Aortic smooth muscle cell (primary cell): ENCODE measurements around the gene UBAC2. TPM values are rescaled to one million over a fixed set of nuclear protein-coding genes. Genes with fewer than 3 reads are reported as not detected.

ENCODE experiments used
- total RNA-seq: library from RNA; depleted of rRNA; stranded (reverse); fragments of >200 nt; gene quantifications from 2 replicates; pipeline ENCODE4 v1.2.3, GENCODE V29; 2014

The UBAC2 gene, protein sequence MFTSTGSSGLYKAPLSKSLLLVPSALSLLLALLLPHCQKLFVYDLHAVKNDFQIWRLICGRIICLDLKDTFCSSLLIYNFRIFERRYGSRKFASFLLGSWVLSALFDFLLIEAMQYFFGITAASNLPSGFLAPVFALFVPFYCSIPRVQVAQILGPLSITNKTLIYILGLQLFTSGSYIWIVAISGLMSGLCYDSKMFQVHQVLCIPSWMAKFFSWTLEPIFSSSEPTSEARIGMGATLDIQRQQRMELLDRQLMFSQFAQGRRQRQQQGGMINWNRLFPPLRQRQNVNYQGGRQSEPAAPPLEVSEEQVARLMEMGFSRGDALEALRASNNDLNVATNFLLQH
- total RNA-seq, result 22.9 and 29.3 TPM in 2 replicates

GRCh38 chr13:99200432-99201167, at the start of gene UBAC2:
TSS of gene UBAC2 (plus strand) at chr13:99200854. CDS start at chr13:99200909, 55 bp downstream.

DNA sequence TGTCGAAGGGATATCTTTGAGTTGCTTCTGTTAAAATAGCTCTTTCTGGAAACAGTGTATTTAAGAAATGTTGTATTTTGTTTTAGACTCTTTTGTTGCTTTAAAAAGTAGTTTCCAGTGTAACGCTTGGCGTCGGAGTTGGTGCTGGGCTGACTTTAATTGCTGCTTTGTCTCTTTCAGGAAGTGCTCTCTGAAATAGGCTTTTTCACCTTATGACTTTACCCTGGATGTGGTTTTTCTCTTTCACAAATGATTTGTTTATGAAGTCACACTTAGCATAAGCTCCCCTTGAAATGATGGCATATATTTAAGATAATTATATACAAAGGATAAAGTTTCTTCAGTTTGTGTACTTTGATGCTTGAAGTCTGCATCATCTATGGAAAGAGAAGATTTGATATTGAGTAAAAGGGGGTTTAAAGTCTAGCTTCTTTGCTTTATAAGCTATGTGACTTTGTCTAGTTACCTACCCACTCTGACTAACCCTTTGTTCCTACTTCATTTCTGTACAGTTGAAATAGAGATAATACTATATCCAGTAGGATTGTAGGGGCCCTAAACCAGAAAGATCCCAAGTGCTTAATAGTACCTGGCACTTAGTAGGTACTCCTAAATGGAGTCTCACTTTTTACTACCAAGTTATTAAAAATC, 57.7 kb downstream of the UBAC2 start, which contains the start of gene GPR18:
Gene GPR18 (minus strand): TSS at position 170 of the 651 bp plus-strand sequence. CDS start 2,507 bp downstream, outside the sequence.

DNA sequence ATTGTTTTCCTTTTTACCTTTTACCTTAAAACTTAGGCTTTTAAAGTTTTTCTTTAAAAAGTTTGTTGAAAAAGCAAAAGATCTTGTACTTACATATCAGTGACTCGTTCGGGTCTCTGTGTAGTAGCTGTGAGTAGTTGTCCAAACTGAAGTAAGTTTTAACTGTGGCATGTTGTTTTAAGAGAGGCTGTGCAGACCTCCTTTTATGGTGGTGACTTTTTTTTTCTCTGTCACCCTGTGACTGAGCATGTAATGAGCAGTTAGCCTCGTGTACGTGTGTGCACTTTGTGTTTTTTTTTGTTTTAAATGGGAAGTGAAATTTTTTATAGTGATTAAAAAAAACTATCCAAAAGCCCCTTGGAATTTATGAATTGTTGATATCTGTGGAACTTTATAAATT, 106.6 kb downstream of the UBAC2 start, which contains the start of gene GPR183:
Gene GPR183 (minus strand): TSS at position 153 of the 400 bp plus-strand sequence. CDS start 11,254 bp downstream, outside the sequence.

Other genes with a start within 250 kb of the UBAC2 start
- 18.0 and 57.9 TPM in 2 replicates for gene DOCK9, start 222.8 kb upstream of the UBAC2 start, total RNA-seq
- gene GPR18, start 57.5 kb downstream of the UBAC2 start, total RNA-seq, result not detected in 2 replicates
- gene GPR183, start 106.5 kb downstream of the UBAC2 start, total RNA-seq, result not detected in 2 replicates